ENCODE measurements around the gene NR2F2.

Gene NR2F2

GRCh38 chr15:96330450-96331143, at the start of gene NR2F2:
Gene NR2F2, plus strand, starts transcription at chr15:96330700. Its CDS starts 1,406 bp downstream, at chr15:96332106.
- DNase-seq (ENCODE audit: low spot score) = peak; percentile 94

GRCh38 chr15:96285305-96285704, 45.2 kb upstream of the NR2F2 start:
- DNase-seq (ENCODE audit: low spot score) = no peak

GRCh38 chr15:96285729-96286254, 44.7 kb upstream of the NR2F2 start:
- DNase-seq (ENCODE audit: low spot score) = no peak

GRCh38 chr15:96290679-96291078, 39.8 kb upstream of the NR2F2 start:
- DNase-seq (ENCODE audit: low spot score) = no peak

- no peak for DNase-seq (ENCODE audit: low spot score)
These were observed 37.9 kb upstream of the NR2F2 start for GRCh38 chr15:96292635-96293034.

- DNase-seq (ENCODE audit: low spot score) = no peak
These were observed 37.1 kb upstream of the NR2F2 start for GRCh38 chr15:96293441-96293840.

GRCh38 chr15:96294766-96295165, 35.7 kb upstream of the NR2F2 start:
- DNase-seq (ENCODE audit: low spot score) = no peak

- DNase-seq (ENCODE audit: low spot score) = no peak
These were observed 34.2 kb upstream of the NR2F2 start for GRCh38 chr15:96296264-96296663.

- no peak for DNase-seq (ENCODE audit: low spot score)
These were observed 32.7 kb upstream of the NR2F2 start for GRCh38 chr15:96297783-96298182.

- no peak for DNase-seq (ENCODE audit: low spot score)
These were observed 32.3 kb upstream of the NR2F2 start for GRCh38 chr15:96298217-96298616.

GRCh38 chr15:96300836-96301235, 29.7 kb upstream of the NR2F2 start:
- DNase-seq (ENCODE audit: low spot score) = no peak

GRCh38 chr15:96303503-96304056, 26.9 kb upstream of the NR2F2 start:
- DNase-seq (ENCODE audit: low spot score) = no peak

GRCh38 chr15:96304839-96305238, 25.7 kb upstream of the NR2F2 start:
- no peak for DNase-seq (ENCODE audit: low spot score)

- no peak for DNase-seq (ENCODE audit: low spot score)
These were observed 24.2 kb upstream of the NR2F2 start for GRCh38 chr15:96306321-96306720.

- DNase-seq (ENCODE audit: low spot score) = no peak
These were observed 22.6 kb upstream of the NR2F2 start for GRCh38 chr15:96307856-96308394.

GRCh38 chr15:96309143-96309660, 21.3 kb upstream of the NR2F2 start:
- no peak for DNase-seq (ENCODE audit: low spot score)

GRCh38 chr15:96311256-96311955, 19.1 kb upstream of the NR2F2 start:
- DNase-seq (ENCODE audit: low spot score) = no peak

- DNase-seq (ENCODE audit: low spot score) = no peak
These were observed 18.6 kb upstream of the NR2F2 start for GRCh38 chr15:96311956-96312294.

GRCh38 chr15:96312641-96313335, 17.7 kb upstream of the NR2F2 start:
- no peak for DNase-seq (ENCODE audit: low spot score)

GRCh38 chr15:96314518-96314917, 16.0 kb upstream of the NR2F2 start:
- DNase-seq (ENCODE audit: low spot score) = no peak

GRCh38 chr15:96314963-96315362, 15.5 kb upstream of the NR2F2 start:
- no peak for DNase-seq (ENCODE audit: low spot score)
